ENCODE results near the gene BSDC1.

BSDC1 gene

DNA sequence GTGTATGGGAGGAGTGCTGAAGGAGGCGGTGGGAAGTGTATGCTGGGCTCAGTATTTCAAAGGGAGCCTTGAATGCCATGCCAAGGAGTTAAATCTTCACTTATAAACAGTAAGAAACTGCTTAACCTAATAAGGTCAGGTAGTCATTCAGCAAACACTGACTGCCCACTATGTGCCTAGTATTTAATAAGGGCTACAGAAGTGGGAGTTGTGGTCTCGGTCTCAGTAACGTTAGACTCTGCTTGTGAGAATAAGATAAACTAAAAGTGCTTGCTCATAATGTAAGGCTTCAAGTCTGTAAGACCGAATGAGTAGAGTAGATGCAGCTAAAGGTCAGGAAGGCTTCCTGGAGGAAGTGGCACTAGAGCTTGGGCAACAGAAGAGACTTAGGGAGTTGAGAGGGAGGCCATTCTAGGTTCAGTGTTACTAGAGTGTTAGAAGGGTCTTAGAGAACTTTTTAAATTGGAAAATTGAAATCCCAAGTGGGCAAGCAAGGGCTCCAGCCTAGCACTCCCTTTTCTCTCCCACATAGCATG lies 64.2 kb downstream of the BSDC1 start:
- Histone ChIP-seq H3K9me3 (ENCODE audit: insufficient read depth, low read length) (no peaks in the 10 kb centered on the region), H3K4me1 (ENCODE audit: insufficient read depth, insufficient read length) (peaks cover 11% of the 10 kb centered on the region), H3K9ac (ENCODE audit: insufficient read length, low read depth) (no peak overlapping the region), H3K4me3 (ENCODE audit: insufficient read length, low read depth) (no peak overlapping the region), H3K36me3 (ENCODE audit: insufficient read depth, insufficient read length, low read length) (peaks cover 94% of the 10 kb centered on the region), H3K27me3 (ENCODE audit: insufficient read depth, insufficient read length) (no peaks in the 10 kb centered on the region)
- DNase-seq (ENCODE audit: low read depth, low spot score): no peak
- TF ChIP-seq ZNF274 (IDR thresholded peaks at IDR 0.05; ENCODE audit: low read depth, low read length) (no peak), YY1 (IDR thresholded peaks at IDR 0.05; ENCODE audit: insufficient read depth, insufficient read length) (no peak), SUZ12 (IDR thresholded peaks at IDR 0.05; ENCODE audit: extremely low read depth, insufficient read depth, insufficient read length) (no peak)

DNA sequence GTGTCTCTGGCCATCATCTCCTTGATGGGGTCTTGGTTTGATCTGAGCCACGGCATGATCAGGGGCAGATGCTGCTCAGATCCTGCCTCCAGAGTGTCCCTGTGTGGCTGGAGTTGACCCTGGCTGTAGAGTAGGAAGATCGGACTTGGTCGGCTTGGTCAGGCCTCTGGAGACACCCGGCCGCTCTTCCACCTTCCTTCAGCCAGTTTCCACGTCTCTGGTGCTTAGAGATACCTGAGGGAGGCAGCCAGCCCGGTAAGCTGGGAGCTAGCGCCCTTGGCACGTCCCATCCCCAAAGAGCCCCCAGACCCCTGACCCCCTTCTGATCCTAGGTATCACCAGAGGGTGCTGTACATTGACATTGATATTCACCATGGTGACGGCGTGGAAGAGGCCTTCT lies 67.0 kb downstream of the BSDC1 start:
- Histone ChIP-seq H3K9ac (ENCODE audit: insufficient read length, low read depth) (no peak overlapping the region), H3K4me3 (ENCODE audit: insufficient read length, low read depth) (no peak overlapping the region), H3K4me1 (ENCODE audit: insufficient read depth, insufficient read length) (no peaks in the 10 kb centered on the region), H3K9me3 (ENCODE audit: insufficient read depth, low read length) (no peaks in the 10 kb centered on the region), H3K36me3 (ENCODE audit: insufficient read depth, insufficient read length, low read length) (peaks cover 90% of the 10 kb centered on the region), H3K27me3 (ENCODE audit: insufficient read depth, insufficient read length) (no peaks in the 10 kb centered on the region)
- TF ChIP-seq ZNF274 (IDR thresholded peaks at IDR 0.05; ENCODE audit: low read depth, low read length) (no peak), YY1 (IDR thresholded peaks at IDR 0.05; ENCODE audit: insufficient read depth, insufficient read length) (no peak), SUZ12 (IDR thresholded peaks at IDR 0.05; ENCODE audit: extremely low read depth, insufficient read depth, insufficient read length) (no peak)
- DNase-seq (ENCODE audit: low read depth, low spot score): no peak

DNA sequence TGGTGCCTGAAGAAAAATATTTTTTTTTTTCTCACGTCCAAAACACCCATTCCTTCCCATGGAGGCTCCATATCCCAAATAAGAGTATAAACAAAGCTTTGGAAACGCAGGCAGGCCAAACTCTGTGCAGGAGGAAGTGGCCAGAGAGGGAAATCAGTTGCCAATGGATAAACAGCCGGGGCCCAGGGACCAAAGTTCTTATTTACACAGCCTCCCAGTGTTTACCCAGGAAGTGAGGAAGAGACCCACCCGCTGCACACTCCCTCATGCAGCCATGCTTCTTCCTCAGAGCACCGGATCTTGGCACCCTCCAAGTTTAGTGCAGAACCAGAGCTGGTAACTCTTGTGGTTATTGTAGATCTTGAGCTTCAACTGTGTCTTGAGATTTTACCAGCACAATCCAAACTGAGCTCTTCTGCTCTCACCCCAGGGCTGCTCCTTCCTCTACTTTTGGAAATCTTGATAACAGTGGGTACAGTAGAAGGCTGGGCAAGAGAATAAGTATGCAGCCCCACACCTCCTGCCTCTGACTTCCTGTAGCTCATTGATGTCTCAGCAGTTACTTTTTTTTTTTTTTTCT lies 72.4 kb downstream of the BSDC1 start:
- TF ChIP-seq ZNF274 (IDR thresholded peaks at IDR 0.05; ENCODE audit: low read depth, low read length) (no peak), SUZ12 (IDR thresholded peaks at IDR 0.05; ENCODE audit: extremely low read depth, insufficient read depth, insufficient read length) (no peak), YY1 (IDR thresholded peaks at IDR 0.05; ENCODE audit: insufficient read depth, insufficient read length) (no peak)
- H3K27me3 ChIP-seq (ENCODE audit: insufficient read depth, insufficient read length): no peaks in the 10 kb centered on the region
- DNase-seq (ENCODE audit: low read depth, low spot score): no peak
- peaks cover 85% of the 10 kb centered on the region for H3K36me3 ChIP-seq (ENCODE audit: insufficient read depth, insufficient read length, low read length)
- no peaks in the 10 kb centered on the region for H3K4me1 ChIP-seq (ENCODE audit: insufficient read depth, insufficient read length)
- no peak overlapping the region for H3K9ac ChIP-seq (ENCODE audit: insufficient read length, low read depth)
- H3K4me3 ChIP-seq (ENCODE audit: insufficient read length, low read depth): no peak overlapping the region
- H3K9me3 ChIP-seq (ENCODE audit: insufficient read depth, low read length): no peaks in the 10 kb centered on the region

GRCh38 chr1:32318127-32318869 lies 75.9 kb downstream of the BSDC1 start:
- no peaks in the 10 kb centered on the region for H3K9me3 ChIP-seq (ENCODE audit: insufficient read depth, low read length)
- no peak for TF ChIP-seq YY1 (IDR thresholded peaks at IDR 0.05; ENCODE audit: insufficient read depth, insufficient read length)
- no peaks in the 10 kb centered on the region for H3K27me3 ChIP-seq (ENCODE audit: insufficient read depth, insufficient read length)
- no peak overlapping the region for H3K9ac ChIP-seq (ENCODE audit: insufficient read length, low read depth)
- no peaks in the 10 kb centered on the region for H3K4me1 ChIP-seq (ENCODE audit: insufficient read depth, insufficient read length)
- DNase-seq (ENCODE audit: low read depth, low spot score): no peak
- peaks cover 67% of the 10 kb centered on the region for H3K36me3 ChIP-seq (ENCODE audit: insufficient read depth, insufficient read length, low read length)
- no peak overlapping the region for H3K4me3 ChIP-seq (ENCODE audit: insufficient read length, low read depth)

DNA sequence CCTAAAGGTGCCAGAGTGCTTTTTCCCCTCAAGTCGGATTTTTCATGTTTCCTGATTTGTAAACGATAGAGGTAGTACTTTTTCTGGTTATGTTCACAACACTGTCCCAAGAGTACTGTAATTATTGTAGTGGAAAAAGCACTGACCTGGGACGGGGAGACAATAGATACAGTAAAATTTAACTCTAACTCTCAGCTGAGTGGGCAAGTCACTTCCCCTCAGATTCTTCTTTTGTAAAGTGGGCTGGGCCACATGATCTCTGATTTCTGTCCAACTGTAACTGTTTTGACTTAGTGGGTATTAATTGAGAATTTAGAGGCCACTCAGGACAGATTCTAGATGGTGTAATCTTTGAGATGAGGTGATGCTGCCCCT lies 77.4 kb downstream of the BSDC1 start:
- Histone ChIP-seq H3K4me1 (ENCODE audit: insufficient read depth, insufficient read length) (no peaks in the 10 kb centered on the region), H3K9ac (ENCODE audit: insufficient read length, low read depth) (no peak overlapping the region)

More for the DNA sequence above, 77.4 kb downstream of the BSDC1 start:
- Histone ChIP-seq H3K36me3 (ENCODE audit: insufficient read depth, insufficient read length, low read length) (peaks cover 59% of the 10 kb centered on the region), H3K4me3 (ENCODE audit: insufficient read length, low read depth) (no peak overlapping the region), H3K9me3 (ENCODE audit: insufficient read depth, low read length) (no peaks in the 10 kb centered on the region), H3K27me3 (ENCODE audit: insufficient read depth, insufficient read length) (no peaks in the 10 kb centered on the region)
- no peak for DNase-seq (ENCODE audit: low read depth, low spot score)
- TF ChIP-seq ZNF274 (IDR thresholded peaks at IDR 0.05; ENCODE audit: low read depth, low read length) (no peak), YY1 (IDR thresholded peaks at IDR 0.05; ENCODE audit: insufficient read depth, insufficient read length) (no peak), SUZ12 (IDR thresholded peaks at IDR 0.05; ENCODE audit: extremely low read depth, insufficient read depth, insufficient read length) (no peak)
